ENCODE data around the gene SLC16A3. TPM values are rescaled to one million over a fixed set of nuclear protein-coding genes. Genes with fewer than 3 reads are reported as not detected.

The SLC16A3 gene
- total and polyA plus RNA-seq, 9 of the 15 experiments (the other 6 are each of a cell fraction or from before 2014, with no cell fraction given): 0.11 to 5.4 (median 1.2) TPM; not detected in 2

GRCh38 chr17:82201498-82201910 lies 27.3 kb upstream of the SLC16A3 start (continued):
- TF ChIP-seq ZBTB17 (CRISPR knock-in tag; IDR thresholded peaks at IDR 0.05) (no peak), CCNT2 (IDR thresholded peaks at IDR 0.05; ENCODE audit: borderline replicate concordance, extremely low read depth, insufficient read length, low read depth, low read length) (no peak), IRF9 (tag; IDR thresholded peaks at IDR 0.05) (no peak), POLR2G (IDR thresholded peaks at IDR 0.05; ENCODE audit: low read depth, low read length) (peak; percentile 24), SFPQ (IDR thresholded peaks at IDR 0.05; ENCODE audit: low read depth, low read length) (no peak), ZNF583 (CRISPR knock-in tag; IDR thresholded peaks at IDR 0.05) (no peak), MAZ (CRISPR knock-in tag; conservative IDR thresholded peaks at IDR 0.05 in 1 of 2, IDR thresholded peaks at IDR 0.05 in 1 of 2) (0 out of 4 replicates have a peak, but pooled peaks of 1 of the 2 experiments have one; percentile 1), ZBTB8A (IDR thresholded peaks at IDR 0.05; ENCODE audit: partially characterized antibody) (no peak), THRA (IDR thresholded peaks at IDR 0.05) (no peak), PREB (CRISPR knock-in tag; IDR thresholded peaks at IDR 0.05) (no peak), ETS2 (tag; IDR thresholded peaks at IDR 0.05; ENCODE audit: borderline replicate concordance, poor library complexity, severe bottlenecking) (no peak), ZNF512 (tag; IDR thresholded peaks at IDR 0.05) (no peak), ZBTB33 (CRISPR knock-in tag; IDR thresholded peaks at IDR 0.05) (peak; percentile 92), CC2D1A (IDR thresholded peaks at IDR 0.05) (no peak), SMARCB1 (IDR thresholded peaks at IDR 0.05; ENCODE audit: insufficient read length, low read depth) (no peak), TFAP4 (CRISPR knock-in tag; IDR thresholded peaks at IDR 0.05; ENCODE audit: borderline replicate concordance) (peak; percentile 47; the same call in 1 of the 2 replicates), SMARCE1 (IDR thresholded peaks at IDR 0.05) (no peak)
